Skin epidermis (tissue), 12 donors: ENCODE measurements around the gene FXYD1.
A peak's percentile ranks its signal among the peaks of the same experiment; 100 is the strongest.

ENCODE experiments used
- H3K27ac ChIP-seq, 21 experiments: fragments of 200-600 bp; sonication (generic) in 11 of 21; one replicate each; pipeline ENCODE4 v1.5.0; 2020; ENCODE audit warnings: mild to moderate bottlenecking in 3 of 21, inconsistent platforms in 2 of 21, moderate library complexity in 2 of 21
- H3K4me3 ChIP-seq, 7 experiments: fragments of 200-600 bp; sonication (generic) in 2 of 7; one replicate each; pipeline ENCODE4 v1.5.0; 2020; ENCODE audit warnings: inconsistent platforms in 2 of 7, mild to moderate bottlenecking in 2 of 7, moderate library complexity in 1 of 7

Gene FXYD1

DNA sequence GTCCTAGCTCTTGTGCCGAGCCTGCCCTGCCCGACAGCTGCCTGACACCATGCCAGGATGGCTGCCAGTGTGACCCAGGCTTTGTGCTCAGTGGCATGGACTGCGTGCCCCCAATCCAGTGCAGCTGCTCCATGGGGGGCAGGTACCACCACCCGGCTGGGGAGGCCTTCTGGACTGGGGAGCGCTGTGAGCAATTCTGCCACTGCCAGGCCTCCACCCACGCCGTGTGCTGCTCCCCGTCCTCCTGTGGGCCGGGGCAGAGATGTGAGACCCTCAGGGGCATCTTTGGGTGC lies 32.4 kb upstream of the FXYD1 start:
- no peak overlapping the region for H3K4me3 ChIP-seq
- H3K27ac ChIP-seq, result peak overlapping the region in 7 of 21 experiments; percentile 10 to 78 (median 64)

DNA sequence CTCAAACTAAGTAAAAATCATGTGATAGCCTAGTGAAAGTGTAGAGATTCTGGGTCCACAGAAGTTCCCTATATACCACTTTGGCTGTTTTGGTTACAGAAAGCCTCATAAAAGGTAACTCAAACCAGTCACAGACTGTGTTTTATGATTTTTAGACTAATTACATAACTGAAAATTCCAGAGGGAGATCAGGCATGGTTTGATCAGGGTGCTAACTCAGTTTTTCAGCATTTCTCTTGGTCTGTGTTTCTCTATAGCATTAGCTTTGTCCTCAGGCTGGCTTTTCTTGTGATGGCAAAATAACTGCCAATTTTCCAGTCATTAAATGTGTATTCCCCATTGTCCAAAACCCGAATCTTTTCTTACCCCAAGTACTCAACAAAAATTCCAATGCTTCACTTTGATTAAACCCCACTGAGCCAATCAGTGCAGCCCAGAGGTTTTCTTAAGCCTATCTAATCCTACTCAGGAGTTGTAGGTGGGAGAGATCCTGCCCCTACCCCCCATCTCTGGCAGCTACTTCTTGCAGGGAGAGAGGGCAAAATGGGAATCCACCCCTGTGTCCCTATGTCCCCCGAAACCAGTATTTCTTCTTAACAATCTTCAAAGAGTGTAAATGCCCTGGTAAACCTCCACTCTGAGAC lies 31.6 kb upstream of the FXYD1 start:
- Histone ChIP-seq H3K27ac (peak overlapping the region in 13 of 21 experiments; percentile 7 to 78 (median 45)), H3K4me3 (no peak overlapping the region)

GRCh38 chr19:35107545-35107944 lies 31.1 kb upstream of the FXYD1 start:
- Histone ChIP-seq H3K27ac (peak overlapping the region in 12 of 21 experiments; percentile 10 to 80 (median 49)), H3K4me3 (no peak overlapping the region)

DNA sequence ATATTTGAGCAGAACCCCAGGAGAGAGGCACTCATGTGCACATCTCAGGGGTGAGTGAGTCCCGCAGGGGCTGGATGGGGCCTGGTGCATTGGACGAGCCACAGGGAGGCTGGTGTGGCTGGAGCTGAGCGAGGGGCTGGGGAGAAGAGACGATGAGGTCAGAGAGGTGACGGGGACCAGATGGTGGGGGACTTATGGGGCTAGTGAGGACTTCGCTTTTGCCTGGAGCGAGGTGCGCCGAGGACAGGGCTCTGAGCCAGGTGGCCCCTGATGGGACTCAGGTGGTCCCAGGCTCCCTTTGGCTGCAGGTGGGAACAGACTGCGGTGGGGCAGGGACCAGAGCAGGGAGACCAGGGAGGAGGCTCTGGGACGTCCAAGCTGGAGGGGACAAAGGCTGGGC lies 29.9 kb upstream of the FXYD1 start:
- peak overlapping the region in 11 of 21 experiments; percentile 33 to 71 (median 49) for H3K27ac ChIP-seq
- H3K4me3 ChIP-seq, result no peak overlapping the region

DNA sequence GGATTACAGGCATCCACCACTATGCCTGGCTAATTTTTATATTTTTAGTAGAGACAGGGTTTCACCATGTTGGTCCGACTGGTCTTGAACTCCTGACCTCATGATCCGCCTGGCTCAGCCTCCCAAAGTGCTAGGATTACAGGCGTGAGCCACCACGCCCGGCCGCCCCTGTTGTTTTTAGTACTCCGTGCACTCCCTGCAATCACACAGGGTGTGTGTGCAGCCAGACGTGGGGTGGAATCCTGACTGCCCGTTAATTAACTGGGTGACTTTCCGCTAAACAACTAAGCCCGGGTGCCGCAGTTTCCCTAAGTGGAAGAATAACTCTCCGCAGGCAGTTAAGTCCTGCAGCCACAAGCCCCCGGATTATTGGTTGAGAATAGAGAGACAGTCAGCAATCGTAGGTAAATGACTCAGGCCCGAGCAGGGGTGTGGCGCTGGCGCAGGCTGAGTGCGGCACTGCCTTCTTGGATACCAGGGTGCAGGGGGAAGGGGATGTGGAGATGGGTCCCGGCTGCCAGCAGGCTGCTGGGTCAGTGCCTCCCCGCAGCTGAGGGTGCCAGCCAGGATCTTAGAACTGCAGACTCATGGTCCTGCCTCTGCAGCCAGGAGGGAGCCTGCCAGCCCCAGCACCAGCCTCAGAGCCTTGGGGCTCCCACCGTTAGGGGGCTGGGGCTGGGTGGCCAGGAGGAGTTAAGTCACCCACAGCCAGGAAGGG lies 29.1 kb upstream of the FXYD1 start:
- H3K27ac ChIP-seq, result peak overlapping the region in 14 of 21 experiments; percentile 29 to 71 (median 48)
- H3K4me3 ChIP-seq, result no peak overlapping the region

- Histone ChIP-seq H3K27ac (peak overlapping the region in 8 of 21 experiments; percentile 1 to 68 (median 29)), H3K4me3 (no peak overlapping the region)
Observed at GRCh38 chr19:35110974-35111373, 27.6 kb upstream of the FXYD1 start.

DNA sequence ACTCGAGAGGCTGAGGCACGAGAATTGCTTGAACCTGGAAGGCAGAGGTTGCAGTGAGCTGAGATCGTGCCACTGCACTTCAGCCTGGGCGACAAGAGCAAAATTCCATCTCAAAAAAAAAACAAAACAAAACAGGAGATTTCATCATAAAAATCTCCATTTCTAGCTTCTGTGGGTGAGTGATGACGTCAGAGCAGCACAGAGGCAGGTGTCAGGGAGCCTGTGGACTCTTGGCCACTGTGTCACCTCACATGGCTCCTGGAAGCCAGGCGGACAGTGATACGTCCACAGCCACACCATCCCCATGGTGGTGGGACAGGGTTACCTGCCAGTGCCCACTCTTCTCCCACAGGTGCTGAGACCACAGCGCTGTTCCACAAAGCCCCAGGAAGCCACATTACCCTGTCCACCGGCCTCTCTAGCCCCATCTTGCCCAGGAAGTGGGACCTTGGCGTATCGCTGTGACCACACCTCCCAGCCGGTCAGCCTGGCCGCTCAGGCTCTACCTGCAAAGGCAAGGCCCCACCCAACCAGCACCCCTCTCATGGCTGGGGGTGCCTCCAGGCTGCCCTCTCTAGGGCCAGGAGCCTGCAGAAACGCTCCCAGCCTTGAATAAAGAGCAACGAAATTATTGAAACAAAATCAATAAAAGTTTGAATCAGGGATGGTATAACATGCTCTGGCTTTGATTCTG lies 25.5 kb upstream of the FXYD1 start:
- Histone ChIP-seq H3K27ac (peak overlapping the region in 5 of 21 experiments; percentile 3 to 80 (median 24)), H3K4me3 (no peak overlapping the region)

GRCh38 chr19:35114353-35115176 lies 24.1 kb upstream of the FXYD1 start:
- peak overlapping the region; percentile 40 to 88 (median 81) for H3K27ac ChIP-seq
- H3K4me3 ChIP-seq, result peak overlapping the region in 6 of 7 experiments; percentile 36 to 58 (median 41)

DNA sequence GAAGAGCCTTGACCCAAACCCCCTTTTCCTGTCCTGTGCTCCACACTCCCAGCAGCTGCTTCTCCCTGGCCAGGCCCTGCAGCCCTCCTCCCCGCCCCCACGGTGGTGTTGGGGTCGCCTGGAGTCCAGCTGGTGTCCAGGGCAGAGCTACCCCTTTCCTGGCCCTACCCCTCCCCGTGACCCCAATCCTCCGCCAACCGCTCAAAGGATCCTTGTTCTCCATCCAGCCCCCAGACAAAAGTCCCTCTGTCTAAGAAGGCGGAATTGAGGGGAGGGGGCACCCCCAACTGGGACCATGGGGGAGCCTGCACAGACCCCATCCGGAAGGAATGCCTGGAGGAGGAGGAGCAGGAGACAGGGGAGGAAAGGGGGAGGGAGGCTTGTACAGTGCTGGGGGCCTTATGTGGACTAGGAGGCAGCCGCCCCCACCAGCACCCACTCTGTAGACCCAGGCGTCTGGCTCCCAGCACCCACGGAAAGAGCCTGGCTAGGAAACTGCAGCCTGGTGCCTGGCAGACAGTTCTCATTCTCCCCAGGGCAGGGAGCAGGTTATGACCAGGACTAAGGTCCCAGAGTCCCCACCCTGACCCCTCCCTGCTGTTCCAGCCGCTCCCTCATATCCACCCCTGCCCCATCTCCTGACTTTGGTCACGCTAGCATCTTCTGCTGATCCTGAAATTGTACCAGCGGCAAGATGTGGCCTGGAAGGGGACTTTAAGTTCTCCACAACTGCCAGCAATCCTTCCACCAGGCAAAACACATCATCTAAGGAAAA lies 23.3 kb upstream of the FXYD1 start, which contains the start of gene FXYD3:
FXYD3 (plus strand) TSS at position 647 of the 775 bp plus-strand sequence. CDS start 3,554 bp downstream, outside the sequence.
- peak within 1 kb of the TSS; percentile 62 to 88 (median 81) for H3K27ac ChIP-seq
- peak within 1 kb of the TSS; percentile 32 to 58 (median 40) for H3K4me3 ChIP-seq

- H3K27ac ChIP-seq, result peak overlapping the region; percentile 62 to 88 (median 81)
Observed at GRCh38 chr19:35116072-35116801, 22.4 kb upstream of the FXYD1 start.

GRCh38 chr19:35117116-35117515 lies 21.5 kb upstream of the FXYD1 start:
- H3K4me3 ChIP-seq, result peak overlapping the region; percentile 32 to 58 (median 40)
- peak overlapping the region in 20 of 21 experiments; percentile 69 to 88 (median 82) for H3K27ac ChIP-seq

More at GRCh38 chr19:35116072-35116801, 22.4 kb upstream of the FXYD1 start:
- H3K4me3 ChIP-seq, result peak overlapping the region; percentile 32 to 58 (median 40)

DNA sequence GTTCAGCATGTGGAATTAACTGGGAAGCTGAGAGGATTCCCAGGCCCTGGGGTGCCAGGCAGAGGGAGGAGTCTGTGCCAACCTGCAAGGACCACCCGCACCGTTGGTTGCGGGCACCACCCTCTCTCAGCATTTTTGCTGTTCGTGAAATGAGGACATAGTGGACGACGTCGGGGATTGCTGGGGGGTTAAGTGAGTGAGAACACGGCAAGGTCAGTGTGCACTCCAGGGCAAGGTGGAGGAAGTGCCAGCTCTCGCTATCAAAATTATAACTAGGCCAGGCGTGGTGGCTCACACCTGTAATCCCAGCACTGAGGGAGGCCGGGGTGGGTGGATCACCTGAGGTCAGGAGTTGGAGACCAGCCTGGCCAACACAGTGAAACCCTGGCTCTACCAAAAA lies 20.8 kb upstream of the FXYD1 start:
- Histone ChIP-seq H3K27ac (peak overlapping the region in 15 of 21 experiments; percentile 29 to 88 (median 81)), H3K4me3 (peak overlapping the region; percentile 32 to 58 (median 40))

- peak overlapping the region; percentile 3 to 58 (median 9) for H3K4me3 ChIP-seq
- peak overlapping the region in 19 of 21 experiments; percentile 2 to 88 (median 76) for H3K27ac ChIP-seq
Observed at GRCh38 chr19:35118268-35119020, 20.2 kb upstream of the FXYD1 start.

DNA sequence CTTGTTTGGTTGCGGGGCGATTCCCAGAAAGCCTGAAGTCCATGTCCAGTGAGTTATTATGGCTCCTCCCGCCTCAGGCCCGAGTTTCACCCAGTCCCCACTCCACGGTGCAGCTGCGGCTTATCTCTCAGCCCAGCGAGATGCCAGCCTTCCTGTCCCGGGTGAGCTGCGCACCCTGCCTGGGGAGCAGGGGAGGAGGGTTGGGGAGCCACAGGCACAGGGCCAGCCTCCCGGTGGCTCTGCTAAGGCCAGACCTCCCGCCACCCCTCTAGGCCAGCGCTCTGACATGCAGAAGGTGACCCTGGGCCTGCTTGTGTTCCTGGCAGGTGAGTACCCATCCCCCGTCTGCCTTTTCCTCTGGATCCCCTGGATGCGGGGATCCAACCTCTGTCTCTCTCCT lies 19.5 kb upstream of the FXYD1 start:
- Histone ChIP-seq H3K27ac (peak overlapping the region in 19 of 21 experiments; percentile 2 to 88 (median 70)), H3K4me3 (peak overlapping the region; percentile 3 to 58 (median 9))

DNA sequence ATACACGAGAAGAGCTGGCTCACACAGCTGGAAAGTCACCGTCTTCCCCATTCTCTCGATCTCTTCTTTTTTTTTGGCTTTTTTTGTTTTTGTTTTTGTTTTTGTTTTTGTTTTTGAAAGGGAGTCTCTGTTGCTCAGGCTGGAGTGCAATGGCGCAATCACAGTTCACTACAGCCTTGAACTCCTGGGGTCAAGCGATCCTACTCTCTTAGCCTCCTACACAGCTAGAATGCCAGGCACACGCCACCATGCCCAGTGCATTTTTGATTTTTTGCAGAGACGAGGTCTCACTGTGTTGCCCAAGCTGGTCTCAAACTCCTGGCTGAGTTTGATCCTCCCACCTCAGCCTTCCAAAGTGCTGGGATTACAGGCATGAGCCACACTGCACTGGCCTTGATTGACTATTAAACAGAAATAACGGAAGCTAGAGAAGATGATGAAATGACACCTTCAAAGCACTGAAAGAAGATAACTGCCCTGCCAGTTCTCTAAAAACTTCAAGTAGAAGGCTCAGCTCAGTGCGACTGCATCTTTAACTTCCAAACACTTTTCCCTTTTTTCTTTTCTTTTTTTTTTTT lies 19.0 kb upstream of the FXYD1 start:
- peak overlapping the region in 3 of 7 experiments; percentile 3 to 58 (median 29) for H3K4me3 ChIP-seq
- peak overlapping the region in 17 of 21 experiments; percentile 7 to 88 (median 76) for H3K27ac ChIP-seq

GRCh38 chr19:35120492-35120891 lies 18.1 kb upstream of the FXYD1 start:
- Histone ChIP-seq H3K4me3 (no peak overlapping the region), H3K27ac (peak overlapping the region in 20 of 21 experiments; percentile 14 to 88 (median 76))

GRCh38 chr19:35120898-35121297 lies 17.7 kb upstream of the FXYD1 start:
- Histone ChIP-seq H3K27ac (peak overlapping the region in 20 of 21 experiments; percentile 14 to 87 (median 76)), H3K4me3 (no peak overlapping the region)
